Breast epithelium (tissue), 4 donors: ENCODE data around the gene HHIP. TPM values are rescaled to one million over a fixed set of nuclear protein-coding genes. Genes with fewer than 3 reads are reported as not detected.

Experiments
- DNase-seq, 2 donors: peaks; one replicate each; pipeline ENCODE4 v3.0.0-alpha.2; 2019; ENCODE audit warnings: low spot score in 2 of 2
- H3K27ac ChIP-seq, 2 donors: fragments of 200-600 bp; sonication (generic) in 1 of 2; one replicate each; pipeline ENCODE4 v1.5.1; 2016 to 2019; ENCODE audit warnings: mild to moderate bottlenecking in 1 of 2
- H3K27me3 ChIP-seq, 2 donors: fragments of 200-600 bp; sonication (generic) in 1 of 2; one replicate each; pipeline versions ENCODE4 v1.5.1 to v1.6.0; 2017 to 2019; ENCODE audit warnings: control low read depth in 1 of 2, mild to moderate bottlenecking in 1 of 2
- H3K36me3 ChIP-seq: fragments of 200-600 bp; one replicate; pipeline ENCODE4 v1.5.1; 2019
- H3K4me1 ChIP-seq, 2 donors: fragments of 200-600 bp; sonication (generic); one replicate each; pipeline ENCODE4 v1.5.1; 2016 to 2019; ENCODE audit warnings: control low read depth in 1 of 2
- H3K4me3 ChIP-seq, 3 donors: fragments of 200-600 bp; sonication (generic); 1 replicate in 2 of 3; 2 replicates in 1 of 3; pipeline ENCODE4 v1.5.1; 2016 to 2019; ENCODE audit warnings: mild to moderate bottlenecking in 3 of 3, moderate library complexity in 2 of 3
- H3K9me3 ChIP-seq, 2 donors: fragments of 200-600 bp; sonication (generic) in 1 of 2; one replicate each; pipeline ENCODE4 v1.5.1; 2016 to 2019; ENCODE audit warnings: control low read depth in 1 of 2
- POLR2A ChIP-seq: fragments of 450-650 bp; IDR thresholded peaks from one replicate; pipeline ENCODE4 v1.6.1; 2016; ENCODE audit warnings: antibody characterized with exemption, mild to moderate bottlenecking, moderate library complexity
- POLR2AphosphoS5 ChIP-seq, 3 donors: sonication (generic); formaldehyde crosslinking; IDR thresholded peaks; one replicate each; pipeline ENCODE4 v1.6.1; 2017; ENCODE audit warnings: antibody characterized with exemption in 3 of 3
- intact Hi-C: fragments of 100-400 bp; cut with DNase I; formaldehyde crosslinking; loops from one replicate; pipeline ENCODE4 v1.15.1; 2023; ENCODE audit warnings: low total_unique reads
- total RNA-seq, 3 donors: library from RNA; depleted of rRNA; stranded (reverse); fragments of >200 nt; gene quantifications; one replicate each; pipeline ENCODE4 v1.1.0, GENCODE V29; 2016
- TF ChIP-seq, protein P1 (sequence below), 3 donors: fragments of 450-650 bp; IDR thresholded peaks; one replicate each; pipeline ENCODE4 v1.5.1; 2016 to 2017; ENCODE audit warnings: antibody characterized with exemption in 3 of 3, mild to moderate bottlenecking in 3 of 3, moderate library complexity in 3 of 3

HHIP gene
- total RNA-seq, 3 donors from 2014 or later = under 0.01 to 1.0 (median 0.48) TPM

DNA sequence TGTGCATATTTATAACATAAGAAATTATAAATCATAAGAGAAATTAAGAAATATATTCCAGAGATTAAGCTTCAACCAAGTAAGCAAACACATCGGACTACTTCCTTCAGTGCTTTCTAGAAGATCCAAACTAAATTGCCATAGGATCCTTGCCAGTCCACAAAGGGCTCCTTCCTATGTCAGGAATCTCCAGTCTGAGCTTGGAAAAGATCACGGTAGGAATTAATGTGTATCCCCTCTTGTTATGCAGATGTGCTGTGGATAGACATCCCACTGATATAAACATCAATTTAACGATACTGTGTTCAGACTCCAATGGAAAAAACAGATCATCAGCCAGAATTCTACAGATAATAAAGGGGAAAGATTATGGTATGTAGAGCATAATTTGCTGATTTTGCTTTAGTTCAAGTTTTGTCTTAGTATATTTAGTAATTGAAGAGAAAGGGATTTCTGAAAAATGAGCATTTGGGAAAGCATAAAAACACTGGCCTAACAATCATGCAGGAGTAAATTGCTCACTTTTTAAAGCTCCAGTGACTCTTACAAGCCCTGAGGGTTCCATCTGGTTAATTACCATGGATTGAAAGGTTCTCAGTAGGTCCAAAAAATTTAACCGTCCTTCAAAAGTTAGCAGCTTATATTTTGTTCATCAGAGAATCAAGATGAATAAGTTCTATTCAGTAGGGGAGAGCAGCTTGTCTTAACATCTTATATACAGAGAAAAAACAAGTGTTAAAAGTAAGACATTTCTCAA, 65.9 kb downstream of the HHIP start:
- Histone ChIP-seq H3K36me3 (no peaks in the 10 kb centered on the region), H3K9me3 (no peaks in the 10 kb centered on the region), H3K27me3 (no peaks in the 10 kb centered on the region), H3K27ac (no peak overlapping the region), H3K4me1 (no peaks in the 10 kb centered on the region), H3K4me3 (no peak overlapping the region)
- no peak for DNase-seq
- intact Hi-C loops = no loop called here
- TF ChIP-seq POLR2A = no peak
- TF ChIP-seq POLR2AphosphoS5 (IDR thresholded peaks at IDR 0.05) = no peak
- TF ChIP-seq, protein P1, sequence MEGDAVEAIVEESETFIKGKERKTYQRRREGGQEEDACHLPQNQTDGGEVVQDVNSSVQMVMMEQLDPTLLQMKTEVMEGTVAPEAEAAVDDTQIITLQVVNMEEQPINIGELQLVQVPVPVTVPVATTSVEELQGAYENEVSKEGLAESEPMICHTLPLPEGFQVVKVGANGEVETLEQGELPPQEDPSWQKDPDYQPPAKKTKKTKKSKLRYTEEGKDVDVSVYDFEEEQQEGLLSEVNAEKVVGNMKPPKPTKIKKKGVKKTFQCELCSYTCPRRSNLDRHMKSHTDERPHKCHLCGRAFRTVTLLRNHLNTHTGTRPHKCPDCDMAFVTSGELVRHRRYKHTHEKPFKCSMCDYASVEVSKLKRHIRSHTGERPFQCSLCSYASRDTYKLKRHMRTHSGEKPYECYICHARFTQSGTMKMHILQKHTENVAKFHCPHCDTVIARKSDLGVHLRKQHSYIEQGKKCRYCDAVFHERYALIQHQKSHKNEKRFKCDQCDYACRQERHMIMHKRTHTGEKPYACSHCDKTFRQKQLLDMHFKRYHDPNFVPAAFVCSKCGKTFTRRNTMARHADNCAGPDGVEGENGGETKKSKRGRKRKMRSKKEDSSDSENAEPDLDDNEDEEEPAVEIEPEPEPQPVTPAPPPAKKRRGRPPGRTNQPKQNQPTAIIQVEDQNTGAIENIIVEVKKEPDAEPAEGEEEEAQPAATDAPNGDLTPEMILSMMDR (IDR thresholded peaks at IDR 0.05) = no peak

DNA sequence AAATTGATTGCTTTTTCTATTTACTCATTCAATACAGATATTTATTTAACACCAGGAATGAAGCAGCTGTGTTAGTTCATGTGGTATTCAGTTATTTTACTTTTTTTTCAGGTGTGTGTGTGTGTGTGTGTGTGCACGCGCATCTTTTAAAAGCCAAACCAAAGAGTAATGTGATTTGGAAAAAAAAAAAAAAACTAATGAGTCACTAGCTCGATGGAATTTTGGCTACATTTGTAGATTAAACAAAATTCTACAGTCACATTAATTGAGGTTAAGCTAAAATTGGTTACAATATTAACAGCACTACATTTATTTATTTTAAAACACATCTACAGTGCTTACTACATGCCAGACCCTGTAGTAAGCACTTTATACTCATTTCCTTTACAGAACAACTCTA, 66.8 kb downstream of the HHIP start:
- Histone ChIP-seq H3K4me3 (no peak overlapping the region), H3K4me1 (no peaks in the 10 kb centered on the region), H3K9me3 (no peaks in the 10 kb centered on the region), H3K27me3 (no peaks in the 10 kb centered on the region), H3K36me3 (no peaks in the 10 kb centered on the region), H3K27ac (no peak overlapping the region)
- no peak for DNase-seq
- intact Hi-C loops = no loop called here
- TF ChIP-seq POLR2A (no peak), POLR2AphosphoS5 (IDR thresholded peaks at IDR 0.05) (no peak)
- TF ChIP-seq, protein P1 (IDR thresholded peaks at IDR 0.05) = no peak

DNA sequence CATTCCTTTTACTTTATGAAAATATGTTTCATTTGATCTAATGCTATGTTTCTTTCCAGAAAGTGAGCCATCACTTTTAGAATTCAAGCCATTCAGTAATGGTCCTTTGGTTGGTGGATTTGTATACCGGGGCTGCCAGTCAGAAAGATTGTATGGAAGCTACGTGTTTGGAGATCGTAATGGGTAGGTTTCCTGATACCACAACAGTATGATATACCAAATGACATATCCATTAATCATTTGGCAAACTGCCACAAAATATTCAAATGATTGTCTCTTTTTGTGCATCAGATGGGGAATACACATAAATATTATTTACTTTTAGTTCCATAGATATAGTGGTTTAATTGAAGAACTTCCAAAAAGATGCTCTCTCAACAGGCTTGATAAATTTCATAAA, 68.2 kb downstream of the HHIP start:
- no peaks in the 10 kb centered on the region for H3K27me3 ChIP-seq
- no peak overlapping the region for H3K27ac ChIP-seq
- intact Hi-C loops = no loop called here
- TF ChIP-seq POLR2AphosphoS5 (IDR thresholded peaks at IDR 0.05) = no peak
- H3K36me3 ChIP-seq = no peaks in the 10 kb centered on the region
- H3K9me3 ChIP-seq = no peaks in the 10 kb centered on the region
- no peak for DNase-seq
- H3K4me1 ChIP-seq = no peaks in the 10 kb centered on the region
- no peak overlapping the region for H3K4me3 ChIP-seq

DNA sequence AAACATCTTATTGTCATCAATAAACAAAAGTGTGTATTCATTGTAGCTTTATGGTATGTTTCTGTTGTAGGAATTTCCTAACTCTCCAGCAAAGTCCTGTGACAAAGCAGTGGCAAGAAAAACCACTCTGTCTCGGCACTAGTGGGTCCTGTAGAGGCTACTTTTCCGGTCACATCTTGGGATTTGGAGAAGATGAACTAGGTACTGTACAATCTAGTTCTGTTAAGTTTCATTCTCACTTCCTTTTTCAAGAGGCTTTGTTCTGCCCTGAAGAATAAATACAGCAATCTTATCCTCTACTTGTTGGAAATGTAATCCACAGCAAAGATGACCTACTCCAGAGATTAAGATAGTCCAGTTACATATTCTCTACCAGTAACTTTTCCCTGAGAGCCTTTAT, 69.3 kb downstream of the HHIP start:
- intact Hi-C loops = no loop called here
- H3K4me1 ChIP-seq = no peaks in the 10 kb centered on the region

DNA sequence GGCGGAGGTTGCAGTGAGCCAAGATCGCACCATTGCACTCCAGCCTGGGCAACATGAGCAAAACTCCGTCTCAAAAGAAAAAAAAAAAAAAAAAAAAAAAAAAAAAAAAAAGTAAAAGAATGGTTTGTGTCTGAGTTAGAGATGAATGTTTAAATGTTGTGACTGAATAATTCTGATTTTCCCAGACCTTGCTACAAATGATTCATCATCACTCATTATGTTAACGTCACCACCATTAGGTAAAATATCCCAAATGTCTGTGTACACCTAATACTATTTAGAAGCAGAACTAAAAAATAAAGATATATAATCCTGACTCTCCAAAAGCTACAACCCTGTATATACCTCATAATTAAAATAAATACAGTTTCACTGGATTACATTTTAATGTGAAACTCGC, 70.8 kb downstream of the HHIP start:
- H3K27me3 ChIP-seq = no peaks in the 10 kb centered on the region
- intact Hi-C loops = no loop called here
- H3K4me3 ChIP-seq = no peak overlapping the region
- no peaks in the 10 kb centered on the region for H3K36me3 ChIP-seq
- no peak overlapping the region for H3K27ac ChIP-seq
- H3K4me1 ChIP-seq = no peaks in the 10 kb centered on the region
- TF ChIP-seq, protein P1 (IDR thresholded peaks at IDR 0.05) = no peak
- TF ChIP-seq POLR2A = no peak
- TF ChIP-seq POLR2AphosphoS5 (IDR thresholded peaks at IDR 0.05) = no peak
- DNase-seq = no peak
- H3K9me3 ChIP-seq = no peaks in the 10 kb centered on the region

More for the DNA sequence above, 69.3 kb downstream of the HHIP start:
- DNase-seq = no peak
- TF ChIP-seq, protein P1 (IDR thresholded peaks at IDR 0.05) = no peak
- TF ChIP-seq POLR2AphosphoS5 (IDR thresholded peaks at IDR 0.05) (no peak), POLR2A (no peak)
- Histone ChIP-seq H3K27me3 (no peaks in the 10 kb centered on the region), H3K4me3 (no peak overlapping the region), H3K36me3 (no peaks in the 10 kb centered on the region), H3K27ac (no peak overlapping the region), H3K9me3 (no peaks in the 10 kb centered on the region)
